ENCODE measurements around the gene ATP6V1E1.

ATP6V1E1 gene

DNA sequence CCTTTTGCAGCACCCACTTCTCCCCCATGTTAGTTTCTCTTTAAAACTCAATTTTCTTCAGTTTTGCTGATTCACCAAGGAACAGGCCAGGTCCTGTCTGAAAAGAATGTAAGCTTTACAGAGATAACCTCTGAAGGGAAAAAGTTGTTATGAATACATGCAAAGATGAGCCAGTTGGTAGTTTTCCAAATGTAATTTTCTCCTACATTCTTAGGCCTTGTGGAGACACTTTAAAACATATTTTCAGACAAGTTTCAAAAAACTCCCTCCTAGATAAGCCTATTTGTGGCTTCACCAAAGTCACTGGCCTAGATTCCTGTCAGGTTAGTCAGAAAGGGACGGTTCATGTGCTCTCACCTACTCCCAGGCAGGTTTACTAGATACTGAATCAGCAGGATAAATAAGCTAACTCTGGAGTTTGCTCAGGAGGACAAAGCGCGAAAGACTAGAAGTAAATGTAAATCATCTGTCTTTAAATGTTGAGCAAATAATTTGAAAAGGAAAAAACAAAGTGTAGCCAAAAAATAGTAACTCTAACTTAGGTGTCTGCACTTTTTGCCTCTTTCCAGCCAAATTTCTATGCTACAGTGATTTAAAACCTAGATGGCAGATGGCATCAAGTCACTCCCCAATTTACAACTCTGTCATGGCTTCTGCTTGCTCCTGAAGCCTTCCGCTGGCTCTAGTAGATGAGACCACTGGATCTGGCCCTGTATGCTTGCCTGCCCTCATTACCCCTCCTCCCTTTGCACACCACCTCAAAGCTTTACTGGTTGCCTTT lies 4.9 kb upstream of the ATP6V1E1 start:
- DNase-seq, result peak; percentile 18

- DNase-seq, result no peak
Observed at GRCh38 chr22:17631076-17631565, 2.6 kb upstream of the ATP6V1E1 start.

GRCh38 chr22:17629641-17630040 lies 1.1 kb upstream of the ATP6V1E1 start:
- no peak for DNase-seq

- DNase-seq, result no peak
Observed at GRCh38 chr22:17629173-17629489, 582 bp upstream of the ATP6V1E1 start.

- DNase-seq, result peak; percentile 26
Observed at GRCh38 chr22:17627961-17628405, 566 bp downstream of the ATP6V1E1 start.

GRCh38 chr22:17613280-17613679 lies 15.3 kb downstream of the ATP6V1E1 start:
- no peak for DNase-seq

DNA sequence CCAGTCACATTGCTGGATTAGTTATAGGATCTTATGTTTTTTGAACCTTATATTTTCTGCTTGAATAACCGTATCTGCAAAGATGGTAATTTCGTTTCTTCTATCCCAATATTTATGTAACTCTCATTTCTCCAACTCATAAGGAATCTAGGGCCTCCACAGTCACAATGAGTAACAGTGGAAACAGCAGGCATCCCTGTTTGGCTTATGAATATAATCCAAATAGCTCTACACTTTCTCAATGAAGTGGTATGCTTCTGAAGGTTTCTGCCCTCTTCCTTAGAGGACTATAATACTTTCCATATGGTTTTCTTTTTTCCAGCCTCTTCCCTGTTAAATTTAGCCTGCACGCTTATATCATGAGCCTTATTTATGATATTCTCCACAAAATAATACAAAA lies 16.5 kb downstream of the ATP6V1E1 start:
- DNase-seq, result no peak

- no peak for DNase-seq
Observed at GRCh38 chr22:17607891-17608521, 20.5 kb downstream of the ATP6V1E1 start.

DNA sequence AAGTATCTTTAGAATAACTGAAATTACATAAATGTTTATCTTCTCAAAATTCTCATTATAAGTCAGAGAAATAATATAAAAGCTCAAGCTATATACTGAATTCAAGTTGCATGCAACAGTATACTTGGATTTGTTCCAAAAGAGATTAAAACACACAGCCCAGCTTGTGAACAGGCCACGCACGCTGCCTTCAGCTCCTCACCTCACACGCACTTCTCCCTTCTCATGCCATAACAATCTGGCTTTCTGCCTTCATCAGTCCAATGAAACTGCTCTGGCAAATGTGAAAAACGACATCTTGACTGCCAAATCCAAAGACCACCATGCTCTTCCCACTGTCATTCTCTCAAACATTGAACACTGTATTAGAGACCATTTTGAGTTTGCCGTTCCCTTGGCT lies 22.1 kb downstream of the ATP6V1E1 start:
- no peak for DNase-seq

- no peak for DNase-seq
Observed at GRCh38 chr22:17603668-17604067, 24.9 kb downstream of the ATP6V1E1 start.

DNA sequence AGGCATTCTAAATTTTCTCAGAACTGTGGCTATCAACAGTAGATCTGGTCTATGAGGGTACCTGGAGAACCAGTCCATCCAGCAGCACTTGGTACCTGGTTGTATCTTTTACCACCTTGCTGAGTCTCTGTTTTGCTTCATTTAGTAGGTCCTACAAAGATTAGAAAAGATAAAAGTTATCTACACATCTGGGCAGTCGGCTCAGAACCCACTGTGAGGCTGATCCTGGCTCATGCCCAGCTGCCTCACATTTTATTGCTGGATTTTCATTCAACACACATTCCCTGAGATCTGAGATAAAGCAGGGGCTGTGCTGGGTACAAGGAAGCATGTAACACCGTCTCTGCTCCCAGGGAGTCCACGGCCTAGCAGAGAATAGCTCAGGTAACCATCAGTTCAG lies 27.5 kb downstream of the ATP6V1E1 start:
- DNase-seq, result no peak

- no peak for DNase-seq
Observed at GRCh38 chr22:17598318-17598717, 30.2 kb downstream of the ATP6V1E1 start.

- DNase-seq, result no peak
Observed at GRCh38 chr22:17597217-17597616, 31.3 kb downstream of the ATP6V1E1 start.

- DNase-seq, result no peak
Observed at GRCh38 chr22:17596226-17596625, 32.3 kb downstream of the ATP6V1E1 start.

DNA sequence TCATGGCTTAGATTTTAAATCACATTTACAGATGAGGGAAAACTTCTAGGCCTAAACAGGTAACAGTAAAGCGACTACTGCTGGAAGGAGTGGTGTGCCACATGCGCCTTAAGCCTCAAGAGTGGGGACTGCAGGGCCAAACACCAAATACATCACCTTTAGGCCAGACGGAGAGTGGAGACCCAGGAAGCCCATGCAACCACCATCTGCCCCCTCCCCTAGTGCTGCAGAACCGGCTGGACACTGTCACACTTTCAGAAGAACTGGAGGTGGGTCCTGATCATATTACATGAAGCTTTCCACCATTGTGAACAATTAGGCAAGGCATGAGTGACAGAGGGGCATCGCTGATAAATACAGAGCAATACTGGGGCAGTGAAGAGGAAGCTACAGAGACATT lies 36.3 kb downstream of the ATP6V1E1 start:
- no peak for DNase-seq

DNA sequence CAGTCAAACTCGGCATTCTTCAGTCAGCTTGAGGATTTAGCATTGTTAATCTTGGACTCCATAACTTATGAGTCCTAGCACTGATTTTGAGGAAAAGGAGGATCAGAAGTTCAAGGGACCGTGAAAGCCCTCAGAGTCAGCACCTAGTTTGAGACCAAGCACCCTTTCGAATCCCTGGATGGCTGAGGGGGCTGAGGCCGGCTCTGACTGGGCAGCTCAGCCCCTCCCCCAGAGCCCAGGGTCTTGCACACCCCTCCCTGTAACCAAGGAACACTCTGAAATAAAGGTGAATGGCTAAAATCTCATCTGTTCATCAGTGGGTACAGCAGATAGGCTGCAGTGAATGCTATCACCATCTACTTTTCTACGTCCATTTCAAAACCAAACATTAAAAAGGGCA lies 38.0 kb downstream of the ATP6V1E1 start:
- no peak for DNase-seq

GRCh38 chr22:17589810-17590375 lies 38.7 kb downstream of the ATP6V1E1 start:
- DNase-seq, result no peak

DNA sequence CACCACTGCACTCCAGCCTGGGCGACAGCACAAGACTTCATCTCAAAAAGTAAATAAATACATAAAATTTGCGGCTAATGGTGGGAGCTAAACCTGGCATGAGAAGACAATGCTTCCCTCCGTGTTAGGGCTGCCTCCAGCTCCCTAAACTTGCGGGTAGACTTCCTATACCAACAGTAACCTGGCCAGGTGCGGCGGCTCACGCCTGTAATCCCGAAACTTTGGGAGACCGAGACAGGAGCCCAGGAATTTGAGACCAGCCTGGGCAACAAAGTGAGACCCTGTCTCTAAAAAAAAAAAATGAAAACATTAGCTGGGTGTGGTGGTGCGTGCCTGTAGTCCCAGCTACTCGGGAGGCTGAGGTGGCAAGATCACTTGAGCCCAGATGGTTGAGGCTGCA lies 39.9 kb downstream of the ATP6V1E1 start:
- DNase-seq, result no peak

DNA sequence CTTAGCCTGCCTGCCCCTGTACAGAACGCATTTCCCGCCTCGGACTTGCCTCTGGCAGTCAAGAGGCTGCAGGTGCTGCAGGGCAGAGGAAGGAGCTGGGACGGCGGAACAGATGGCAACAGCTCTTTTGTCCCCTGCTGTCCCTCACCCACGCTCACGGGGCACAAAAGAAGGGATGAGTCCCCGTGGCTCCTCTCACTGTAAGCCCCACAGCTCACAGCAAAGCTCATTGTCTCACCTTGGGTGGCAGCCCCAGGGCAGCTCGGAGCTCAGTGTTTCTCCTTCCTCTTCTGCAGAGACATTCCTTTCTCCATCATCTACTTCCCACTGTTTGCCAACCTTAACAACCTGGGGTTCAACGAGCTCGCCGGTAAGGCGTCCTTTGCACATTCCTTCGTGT lies 40.9 kb downstream of the ATP6V1E1 start:
- peak; percentile 56 for DNase-seq

GRCh38 chr22:17586831-17587440 lies 41.6 kb downstream of the ATP6V1E1 start:
- peak; percentile 39 for DNase-seq

DNA sequence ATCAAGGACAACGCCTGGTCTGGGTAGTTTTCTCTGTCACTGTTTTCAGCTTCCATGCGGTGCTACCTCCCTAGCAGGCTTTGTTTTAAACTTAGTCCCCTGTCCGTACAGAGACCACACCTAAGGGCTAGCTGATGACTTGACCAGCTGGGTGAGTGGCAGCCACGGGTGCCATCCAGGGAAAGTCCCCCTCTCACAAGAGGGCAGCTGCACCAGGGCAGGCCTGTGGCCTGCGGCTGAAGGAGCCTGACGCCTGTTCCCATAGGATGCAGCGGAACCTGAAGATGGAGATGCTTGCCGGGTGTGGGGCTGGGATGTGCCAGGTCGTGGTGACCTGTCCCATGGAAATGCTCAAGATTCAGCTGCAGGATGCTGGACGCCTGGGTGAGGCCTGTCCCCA lies 45.4 kb downstream of the ATP6V1E1 start:
- no peak for DNase-seq

- no peak for DNase-seq
Observed at GRCh38 chr22:17581631-17582030, 46.9 kb downstream of the ATP6V1E1 start.

DNA sequence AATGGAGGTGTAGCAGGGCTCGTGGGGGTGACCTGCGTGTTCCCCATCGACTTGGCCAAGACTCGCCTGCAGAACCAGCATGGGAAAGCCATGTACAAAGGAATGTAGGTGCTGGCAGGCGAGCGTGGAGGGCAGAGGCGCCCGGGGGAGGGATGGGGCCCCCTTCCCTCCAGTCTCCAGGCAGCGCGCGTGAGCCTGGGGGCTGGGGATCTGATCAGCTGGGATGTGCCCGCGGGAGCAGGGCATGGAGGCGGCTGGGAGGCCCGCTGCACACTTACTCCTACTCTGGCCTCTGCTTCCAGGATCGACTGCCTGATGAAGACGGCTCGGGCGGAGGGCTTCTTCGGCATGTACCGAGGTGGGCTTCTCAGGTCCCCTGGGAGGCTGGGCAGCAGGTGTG lies 47.5 kb downstream of the ATP6V1E1 start:
- DNase-seq, result no peak
